ENCODE results near the gene ZNF805.
A peak's percentile ranks its signal among the peaks of the same experiment; 100 is the strongest.
"Not testable (repeated sequence)": the region's sequence is repeated elsewhere in the genome, so short reads cannot be mapped to it uniquely, and the experiment has no call there.

Gene ZNF805

GRCh38 chr19:57240311-57241090, at the start of gene ZNF805:
Gene ZNF805, plus strand, starts transcription at chr19:57240632. Its CDS starts 260 bp downstream, at chr19:57240892.
- peak within 1 kb of the TSS; percentile 81 to 99 (median 94) for H3K27ac ChIP-seq
- H3K4me3 ChIP-seq = peak within 1 kb of the TSS; percentile 88 to 100 (median 97)

- H3K4me3 ChIP-seq = peak within 1 kb of the TSS; percentile 82 to 100 (median 98)
- H3K27ac ChIP-seq = peak within 1 kb of the TSS; percentile 32 to 95 (median 90)
These were observed 49.0 kb upstream of the ZNF805 start, which contains the start of gene ZNF264 for GRCh38 chr19:57191141-57192076. Gene ZNF264, plus strand, starts transcription at chr19:57191500. Its CDS starts 414 bp downstream, at chr19:57191914.

GRCh38 chr19:57192077-57192420, 48.4 kb upstream of the ZNF805 start:
- Histone ChIP-seq H3K27ac (peak overlapping the region in 20 of 21 experiments; percentile 62 to 95 (median 90)), H3K4me3 (peak overlapping the region; percentile 82 to 100 (median 98))

GRCh38 chr19:57192993-57193392, 47.4 kb upstream of the ZNF805 start:
- H3K4me3 ChIP-seq = peak overlapping the region in 3 of 7 experiments; percentile 98 to 100 (median 99)

GRCh38 chr19:57197874-57198273, 42.6 kb upstream of the ZNF805 start:
- H3K4me3 ChIP-seq, H3K27ac ChIP-seq: not testable (repeated sequence)

More at GRCh38 chr19:57192993-57193392, 47.4 kb upstream of the ZNF805 start:
- H3K27ac ChIP-seq = no peak overlapping the region

- H3K4me3 ChIP-seq = no peak overlapping the region
- H3K27ac ChIP-seq = no peak overlapping the region
These were observed 38.3 kb upstream of the ZNF805 start for GRCh38 chr19:57202160-57202559.

- Histone ChIP-seq H3K27ac (no peak overlapping the region), H3K4me3 (no peak overlapping the region)
These were observed 30.1 kb upstream of the ZNF805 start for GRCh38 chr19:57210381-57210780.

- Histone ChIP-seq H3K27ac (no peak overlapping the region), H3K4me3 (no peak overlapping the region)
These were observed 28.3 kb upstream of the ZNF805 start for GRCh38 chr19:57212109-57212508.

GRCh38 chr19:57227502-57227901, 12.9 kb upstream of the ZNF805 start:
- H3K4me3 ChIP-seq = no peak overlapping the region
- H3K27ac ChIP-seq = no peak overlapping the region

- Histone ChIP-seq H3K27ac (no peak overlapping the region), H3K4me3 (no peak overlapping the region)
These were observed 8.7 kb upstream of the ZNF805 start for GRCh38 chr19:57231686-57232085.

- H3K27ac ChIP-seq = no peak overlapping the region
- H3K4me3 ChIP-seq = no peak overlapping the region
These were observed 7.2 kb upstream of the ZNF805 start for GRCh38 chr19:57233207-57233606.

GRCh38 chr19:57239982-57240310, 486 bp upstream of the ZNF805 start:
- Histone ChIP-seq H3K4me3 (peak overlapping the region; percentile 88 to 100 (median 97)), H3K27ac (peak overlapping the region; percentile 81 to 99 (median 94))

- peak overlapping the region; percentile 81 to 99 (median 94) for H3K27ac ChIP-seq
- peak overlapping the region; percentile 88 to 100 (median 97) for H3K4me3 ChIP-seq
These were observed 744 bp downstream of the ZNF805 start for GRCh38 chr19:57241176-57241575.

- H3K4me3 ChIP-seq = no peak overlapping the region
- H3K27ac ChIP-seq = no peak overlapping the region
These were observed 2.4 kb downstream of the ZNF805 start for GRCh38 chr19:57242821-57243220.

- Histone ChIP-seq H3K27ac (no peak overlapping the region), H3K4me3 (no peak overlapping the region)
These were observed 4.1 kb downstream of the ZNF805 start for GRCh38 chr19:57244513-57244912.

- Histone ChIP-seq H3K4me3 (no peak overlapping the region), H3K27ac (no peak overlapping the region)
These were observed 4.6 kb downstream of the ZNF805 start for GRCh38 chr19:57245066-57245465.

GRCh38 chr19:57245959-57246358, 5.5 kb downstream of the ZNF805 start:
- H3K4me3 ChIP-seq = no peak overlapping the region
- no peak overlapping the region for H3K27ac ChIP-seq

- H3K27ac ChIP-seq = no peak overlapping the region
These were observed 8.2 kb downstream of the ZNF805 start for GRCh38 chr19:57248646-57249045.

GRCh38 chr19:57249329-57249728, 8.9 kb downstream of the ZNF805 start:
- no peak overlapping the region for H3K27ac ChIP-seq
- no peak overlapping the region for H3K4me3 ChIP-seq

More at GRCh38 chr19:57248646-57249045, 8.2 kb downstream of the ZNF805 start:
- no peak overlapping the region for H3K4me3 ChIP-seq

GRCh38 chr19:57253767-57254166, 13.3 kb downstream of the ZNF805 start:
- H3K4me3 ChIP-seq = not testable (repeated sequence)

More at GRCh38 chr19:57253767-57254166, 13.3 kb downstream of the ZNF805 start:
- not testable (repeated sequence) for H3K27ac ChIP-seq

Data from skin epidermis (tissue), 12 donors.